HepG2 (cell line): Measurements from ENCODE around the gene ADGRF5. TPM values are rescaled to one million over a fixed set of nuclear protein-coding genes. Genes with fewer than 3 reads are reported as not detected.

Experiments used
- ATAC-seq: fragments of 200-7000 bp; cut with Tn5 transposase; 3 replicates; pipeline ENCODE4 v1.9.1; 2020; ENCODE audit warnings: mild to moderate bottlenecking, moderate library complexity
- BruUV-seq: library from RNA; stranded (reverse); fragments of 400-500 nt; replicated peaks from 2 replicates; lab custom pipeline; 2021; lab: Mats Ljungman, UMichigan
- CTCF ChIA-PET: fragments of 300-600 bp; formaldehyde crosslinking; extraction: SDS; loops from one replicate; lab custom pipeline; 2021; ENCODE audit warnings: low total read pairs, inconsistent platforms, low intra/inter-chr PET ratio; lab: Yijun Ruan, JAX
- POLR2A ChIA-PET: fragments of 350-600 bp; sonication (Branson Sonifier 250); formaldehyde crosslinking; loops from one replicate; lab custom pipeline; 2020; ENCODE audit warnings: antibody characterized with exemption, inconsistent platforms; lab: Yijun Ruan, JAX
- DNase-seq: peaks from one replicate; pipeline ENCODE4 v3.0.0-alpha.2; 2015; ENCODE audit warnings: low spot score
- FAIRE-seq: peaks from 3 replicates; lab custom pipeline; 2011; peaks lifted over from hg19 to GRCh38; lab: Jason Lieb, UNC
- H2AFZ ChIP-seq: one replicate; pipeline ENCODE4 v1.6.1; 2011; ENCODE audit warnings: low read length, inconsistent platforms
- H3K27ac ChIP-seq: fragments of 300-600 bp; 3 replicates; pipeline ENCODE4 v1.8.0; 2011; ENCODE audit warnings: mixed run types, mild to moderate bottlenecking, mixed read lengths, low read length, inconsistent platforms; ENCODE audit not compliant: insufficient read depth; ENCODE audit errors: extremely low read length
- H3K27me3 ChIP-seq, 2 experiments: fragments of 200-600 bp in 1 of 2; 2 replicates in 1 of 2; 3 replicates in 1 of 2; pipeline versions ENCODE4 v1.6.0 to v1.8.0; 2011; ENCODE audit warnings: low read length in 2 of 2, mild to moderate bottlenecking in 2 of 2, moderate library complexity in 2 of 2, inconsistent platforms in 1 of 2; ENCODE audit not compliant: insufficient read depth in 2 of 2, control insufficient read depth in 1 of 2
- H3K36me3 ChIP-seq, 2 experiments: fragments of 200-600 bp in 1 of 2; replicated peaks in 1 of 2; 2 replicates in 1 of 2; 3 replicates in 1 of 2; pipeline versions ENCODE4 v1.5.1 to v1.8.0; 2011; ENCODE audit warnings: low read length in 2 of 2, inconsistent platforms in 1 of 2; ENCODE audit not compliant: insufficient read depth in 2 of 2, control insufficient read depth in 1 of 2
- H3K4me1 ChIP-seq: 2 replicates; pipeline ENCODE4 v1.5.1; 2012; ENCODE audit warnings: low read length, inconsistent platforms; ENCODE audit not compliant: insufficient read depth
- H3K4me2 ChIP-seq: 2 replicates; pipeline ENCODE4 v1.6.0; 2011; ENCODE audit warnings: low read depth, low read length, inconsistent platforms
- H3K4me3 ChIP-seq, 3 experiments: fragments of 200-600 bp in 1 of 3; sonication (generic), shearing (Covaris generic) in 1 of 3; replicated peaks in 1 of 3; 2 replicates each; pipeline ENCODE4 v1.5.1; 2011 to 2016; ENCODE audit warnings: low read length in 3 of 3, inconsistent platforms in 2 of 3, low read depth in 2 of 3, mild to moderate bottlenecking in 2 of 3, control low read depth in 1 of 3, mixed read lengths in 1 of 3; ENCODE audit not compliant: insufficient read depth in 1 of 3
- H3K79me2 ChIP-seq: one replicate; pipeline ENCODE4 v1.6.1; 2011; ENCODE audit warnings: low read length, inconsistent platforms; ENCODE audit not compliant: insufficient read depth
- H3K9ac ChIP-seq: 2 replicates; pipeline ENCODE4 v1.6.0; 2011; ENCODE audit warnings: mild to moderate bottlenecking, low read depth, low read length, inconsistent platforms; ENCODE audit not compliant: insufficient read depth
- H3K9me3 ChIP-seq: 2 replicates; pipeline ENCODE4 v1.5.1; 2012; ENCODE audit warnings: mild to moderate bottlenecking, low read length
- H4K20me1 ChIP-seq: 2 replicates; pipeline ENCODE4 v1.6.0; 2011; ENCODE audit warnings: inconsistent platforms, mild to moderate bottlenecking, low read length, moderate library complexity; ENCODE audit not compliant: insufficient read depth
- JARID2 ChIP-seq: sonication (generic); formaldehyde crosslinking; IDR thresholded peaks from 2 replicates; pipeline ENCODE4 v1.8.1; 2023; ENCODE audit warnings: missing genetic modification reagents, inconsistent platforms; ENCODE audit not compliant: insufficient replicate concordance
- NCOA5 ChIP-seq: sonication (generic); formaldehyde crosslinking; IDR thresholded peaks from 2 replicates; pipeline ENCODE4 v1.4.0; 2020; ENCODE audit warnings: missing genetic modification reagents
- NFIC ChIP-seq: IDR thresholded peaks from 2 replicates; pipeline ENCODE4 v1.6.1; 2012; ENCODE audit warnings: mild to moderate bottlenecking, low read length, inconsistent platforms
- PITX1 ChIP-seq: sonication (generic); formaldehyde crosslinking; IDR thresholded peaks from 2 replicates; pipeline ENCODE4 v1.5.1; 2020; ENCODE audit warnings: mild to moderate bottlenecking, missing genetic modification reagents
- RFXANK ChIP-seq: IDR thresholded peaks from 2 replicates; pipeline ENCODE4 v1.6.1; 2016
- SAFB2 ChIP-seq: sonication (generic); formaldehyde crosslinking; IDR thresholded peaks from 2 replicates; pipeline ENCODE4 v1.5.1; 2020; ENCODE audit warnings: missing genetic modification reagents, low read depth, mild to moderate bottlenecking, borderline replicate concordance
- SP1 ChIP-seq, 2 experiments: fragments of 450-650 bp in 1 of 2; sonication (generic) in 1 of 2; formaldehyde crosslinking in 1 of 2; IDR thresholded peaks; 2 replicates each; pipeline versions ENCODE4 v1.4.0 to v1.6.1; 2016 to 2020; ENCODE audit warnings: missing genetic modification reagents in 1 of 2
- XRCC5 ChIP-seq: fragments of 200-400 bp; formaldehyde crosslinking; optimal IDR thresholded peaks from 2 replicates; pipeline ENCODE3; 2017; ENCODE audit warnings: mild to moderate bottlenecking, low read length
- ZFP36 ChIP-seq: fragments of 150-350 bp; IDR thresholded peaks from 2 replicates; pipeline ENCODE4 v1.6.1; 2018; ENCODE audit warnings: borderline replicate concordance, low read length, low read depth; ENCODE audit not compliant: partially characterized antibody
- ZFP90 ChIP-seq: sonication (generic); formaldehyde crosslinking; IDR thresholded peaks from 2 replicates; pipeline ENCODE4 v1.8.0; 2022; ENCODE audit warnings: missing genetic modification reagents, mild to moderate bottlenecking, inconsistent platforms, borderline replicate concordance
- whole genome bisulfite sequencing: methylation state at CpG from one replicate; pipeline ENCODE4 v1.1.6; 2017; ENCODE audit warnings: low lambda C conversion rate; 5-methylcytosine and 5-hydroxymethylcytosine counted together
- in situ Hi-C: cut with HindIII; loops from 2 replicates; pipeline ENCODE4 v1.10.0; 2017; ENCODE audit warnings: low pct_unique_long_range_greater_than_20kb; ENCODE audit not compliant: extremely low pct_ligation_motif_present
- intact Hi-C: fragments of 100-400 bp; cut with micrococcal nuclease; formaldehyde crosslinking; loops from one replicate; pipeline ENCODE4 v1.10.0; 2022; ENCODE audit not compliant: unreplicated experiment
- polyA plus RNA-seq, 8 experiments: library from polyadenylated mRNA; depleted of rRNA in 3 of 8; stranded (reverse) in 7 of 8; unstranded in 1 of 8; fragments of >200 nt; fragmentation: Illumina TruSeq in 4 of 8; extraction: Trizol in 4 of 8; gene quantifications; 2 replicates each; pipeline versions ENCODE4 v1.2.1 to v1.2.3, GENCODE V29; 2011 to 2016; ENCODE audit warnings: low read depth in 4 of 8, missing spikeins in 1 of 8, mixed read lengths in 1 of 8; ENCODE audit not compliant: insufficient read depth in 1 of 8
- total RNA-seq, 5 experiments: library from RNA; depleted of rRNA; stranded (reverse); fragments of >200 nt; fragmentation: Illumina TruSeq; extraction: Trizol; gene quantifications; 2 replicates each; pipeline ENCODE4 v1.2.3, GENCODE V29; 2016; ENCODE audit warnings: low read depth in 1 of 5
- TF ChIP-seq, protein P1 (sequence below): sonication (generic); formaldehyde crosslinking; IDR thresholded peaks from 2 replicates; pipeline ENCODE4 v1.5.1; 2020; ENCODE audit warnings: missing genetic modification reagents, mild to moderate bottlenecking, borderline replicate concordance
- TF ChIP-seq, protein P2 (sequence below): sonication (generic); formaldehyde crosslinking; conservative IDR thresholded peaks from 2 replicates; pipeline ENCODE4 v1.8.0; 2022; ENCODE audit warnings: low read depth, missing genetic modification reagents
- TF ChIP-seq, protein P3 (sequence below): sonication (generic); formaldehyde crosslinking; IDR thresholded peaks from 2 replicates; pipeline ENCODE4 v1.4.0; 2020; ENCODE audit warnings: missing genetic modification reagents; ENCODE audit errors: not compliant biosample characterization

ADGRF5 gene
- total and polyA plus RNA-seq, 2 of the 13 experiments (the other 11 are each of a cell fraction or from before 2014, with no cell fraction given) = not detected

DNA sequence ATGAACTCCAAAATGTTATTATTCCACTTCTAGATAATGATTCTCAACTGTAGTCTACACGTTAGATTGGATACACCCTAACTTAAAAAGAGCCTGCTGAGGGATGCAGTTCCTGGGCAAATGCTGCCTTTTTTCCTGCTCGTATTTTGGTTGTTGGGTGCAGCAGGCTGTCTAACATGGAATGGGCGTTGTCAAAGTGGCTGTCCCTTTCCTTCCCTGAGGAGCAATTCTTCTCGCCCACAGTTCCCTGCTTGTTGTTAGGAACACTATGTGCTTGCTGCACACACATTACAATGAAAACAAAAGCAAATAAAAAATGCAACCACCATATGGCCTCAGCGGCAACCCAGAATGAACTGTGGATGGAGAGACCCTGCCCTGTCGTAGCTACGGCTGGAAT is 1.7 kb upstream of the ADGRF5 start:
- WGBS = 7% methylated on average over 7 of the region's 7 CpGs

DNA sequence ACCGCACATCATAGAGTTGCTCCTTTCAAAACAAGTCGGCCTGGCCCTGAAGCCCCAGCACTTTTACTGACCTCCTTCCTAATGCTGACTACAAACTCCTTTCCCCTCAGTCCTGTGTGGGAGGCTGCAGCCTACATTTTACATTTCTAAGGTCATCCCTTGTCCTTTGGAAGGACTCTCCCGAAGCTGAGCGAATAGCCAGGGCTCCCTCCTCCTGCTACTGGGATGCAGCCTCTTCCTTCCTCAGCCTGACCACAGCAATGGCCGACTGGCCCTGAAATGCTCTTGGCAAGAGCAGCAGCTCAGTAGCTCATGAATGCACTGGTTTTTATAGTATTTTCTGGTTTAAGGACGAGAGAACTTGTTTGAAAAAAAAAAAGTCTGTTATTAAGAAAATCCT is 679 bp downstream of the ADGRF5 start:
- FAIRE-seq = no peak
- Histone ChIP-seq H3K27me3 (peaks cover 1 to 44% of the 10 kb centered on the region in 2 experiments; a peak in 4 of 5 replicates), H4K20me1 (no peaks in the 10 kb centered on the region), H3K9ac (no peak overlapping the region), H3K36me3 (no peaks in the 10 kb centered on the region), H3K79me2 (no peaks in the 10 kb centered on the region), H3K27ac (no peak overlapping the region), H3K4me1 (no peaks in the 10 kb centered on the region), H3K9me3 (no peaks in the 10 kb centered on the region), H3K4me2 (no peak overlapping the region), H3K4me3 (no peak overlapping the region), H2AFZ (no peak overlapping the region)
- ChIA-PET POLR2A (no interaction called here), CTCF (no interaction called here)
- no peak for ATAC-seq
- intact Hi-C loops = no loop called here
- 4% methylated on average over 6 of the region's 6 CpGs for WGBS
- in situ Hi-C loops = no loop called here
- no TSS peak for BruUV-seq
- no peak for DNase-seq
- TF ChIP-seq NCOA5 (CRISPR knock-in tag) (no peak), PITX1 (CRISPR knock-in tag) (no peak), ZFP90 (CRISPR knock-in tag) (no peak), JARID2 (CRISPR knock-in tag) (no peak)
- TF ChIP-seq, protein P1, sequence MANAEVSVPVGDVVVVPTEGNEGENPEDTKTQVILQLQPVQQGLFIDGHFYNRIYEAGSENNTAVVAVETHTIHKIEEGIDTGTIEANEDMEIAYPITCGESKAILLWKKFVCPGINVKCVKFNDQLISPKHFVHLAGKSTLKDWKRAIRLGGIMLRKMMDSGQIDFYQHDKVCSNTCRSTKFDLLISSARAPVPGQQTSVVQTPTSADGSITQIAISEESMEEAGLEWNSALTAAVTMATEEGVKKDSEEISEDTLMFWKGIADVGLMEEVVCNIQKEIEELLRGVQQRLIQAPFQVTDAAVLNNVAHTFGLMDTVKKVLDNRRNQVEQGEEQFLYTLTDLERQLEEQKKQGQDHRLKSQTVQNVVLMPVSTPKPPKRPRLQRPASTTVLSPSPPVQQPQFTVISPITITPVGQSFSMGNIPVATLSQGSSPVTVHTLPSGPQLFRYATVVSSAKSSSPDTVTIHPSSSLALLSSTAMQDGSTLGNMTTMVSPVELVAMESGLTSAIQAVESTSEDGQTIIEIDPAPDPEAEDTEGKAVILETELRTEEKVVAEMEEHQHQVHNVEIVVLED (CRISPR knock-in tag) = no peak

More for the DNA sequence above, 1.7 kb upstream of the ADGRF5 start:
- H3K79me2 ChIP-seq = no peaks in the 10 kb centered on the region
- no peak overlapping the region for H3K4me2 ChIP-seq
- FAIRE-seq (no peak), DNase-seq (no peak), ATAC-seq (no peak)
- no peak overlapping the region for H3K4me3 ChIP-seq
- H3K27ac ChIP-seq = no peak overlapping the region
- no peak overlapping the region for H2AFZ ChIP-seq
- no peaks in the 10 kb centered on the region for H4K20me1 ChIP-seq
- no peaks in the 10 kb centered on the region for H3K4me1 ChIP-seq
- ChIA-PET POLR2A (no interaction called here), CTCF (no interaction called here)
- H3K36me3 ChIP-seq = no peaks in the 10 kb centered on the region
- no peak overlapping the region for H3K9ac ChIP-seq
- no peaks in the 10 kb centered on the region for H3K9me3 ChIP-seq
- in situ Hi-C loops (no loop called here), intact Hi-C loops (no loop called here)
- no TSS peak for BruUV-seq
- TF ChIP-seq RFXANK (CRISPR knock-in tag) = no peak
- TF ChIP-seq, protein P2, sequence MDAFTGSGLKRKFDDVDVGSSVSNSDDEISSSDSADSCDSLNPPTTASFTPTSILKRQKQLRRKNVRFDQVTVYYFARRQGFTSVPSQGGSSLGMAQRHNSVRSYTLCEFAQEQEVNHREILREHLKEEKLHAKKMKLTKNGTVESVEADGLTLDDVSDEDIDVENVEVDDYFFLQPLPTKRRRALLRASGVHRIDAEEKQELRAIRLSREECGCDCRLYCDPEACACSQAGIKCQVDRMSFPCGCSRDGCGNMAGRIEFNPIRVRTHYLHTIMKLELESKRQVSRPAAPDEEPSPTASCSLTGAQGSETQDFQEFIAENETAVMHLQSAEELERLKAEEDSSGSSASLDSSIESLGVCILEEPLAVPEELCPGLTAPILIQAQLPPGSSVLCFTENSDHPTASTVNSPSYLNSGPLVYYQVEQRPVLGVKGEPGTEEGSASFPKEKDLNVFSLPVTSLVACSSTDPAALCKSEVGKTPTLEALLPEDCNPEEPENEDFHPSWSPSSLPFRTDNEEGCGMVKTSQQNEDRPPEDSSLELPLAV (CRISPR knock-in tag) = no peak
- TF ChIP-seq, protein P3, sequence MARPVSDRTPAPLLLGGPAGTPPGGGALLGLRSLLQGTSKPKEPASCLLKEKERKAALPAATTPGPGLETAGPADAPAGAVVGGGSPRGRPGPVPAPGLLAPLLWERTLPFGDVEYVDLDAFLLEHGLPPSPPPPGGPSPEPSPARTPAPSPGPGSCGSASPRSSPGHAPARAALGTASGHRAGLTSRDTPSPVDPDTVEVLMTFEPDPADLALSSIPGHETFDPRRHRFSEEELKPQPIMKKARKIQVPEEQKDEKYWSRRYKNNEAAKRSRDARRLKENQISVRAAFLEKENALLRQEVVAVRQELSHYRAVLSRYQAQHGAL (CRISPR knock-in tag) = no peak
- TF ChIP-seq ZFP36 = no peak
- TF ChIP-seq SAFB2 = no peak
- no peak for TF ChIP-seq XRCC5
- no peak for TF ChIP-seq SP1 (IDR thresholded peaks at IDR 0.05)
- no peak for TF ChIP-seq SP1 (CRISPR knock-in tag; IDR thresholded peaks at IDR 0.05)
- TF ChIP-seq NFIC = no peak
- peaks cover 2 to 40% of the 10 kb centered on the region in 2 experiments for H3K27me3 ChIP-seq
